IMR-90 (cell line): Measurements from ENCODE around the gene TFDP2. TPM values are rescaled to one million over a fixed set of nuclear protein-coding genes. Genes with fewer than 3 reads are reported as not detected.

Experiments
- ATAC-seq: fragments of 200-7000 bp; cut with Tn5 transposase; 2 replicates; pipeline ENCODE4 v1.9.1; 2020; ENCODE audit warnings: low read depth, mild to moderate bottlenecking, moderate library complexity
- BruUV-seq: library from RNA; stranded (reverse); fragments of 400-500 nt; replicated peaks from 2 replicates; lab custom pipeline; 2021; lab: Mats Ljungman, UMichigan
- CTCF ChIA-PET: fragments of 300-600 bp; formaldehyde crosslinking; extraction: SDS; loops from one replicate; lab custom pipeline; 2021; ENCODE audit warnings: antibody characterized with exemption; lab: Yijun Ruan, JAX
- POLR2A ChIA-PET: fragments of 300-600 bp; sonication (Branson Sonifier 250); formaldehyde crosslinking; loops from one replicate; lab custom pipeline; 2022; ENCODE audit warnings: antibody characterized with exemption; ENCODE audit not compliant: unreplicated experiment; lab: Charles Lee
- DNase-seq: peaks from one replicate; pipeline ENCODE4 v3.0.0; 2013
- H2AFZ ChIP-seq: replicated peaks from 2 replicates; pipeline ENCODE3; 2013; ENCODE audit warnings: low read length, mild to moderate bottlenecking; ENCODE audit not compliant: poor library complexity
- H2AK5ac ChIP-seq: 2 replicates; pipeline ENCODE4 v1.6.1; 2013; ENCODE audit warnings: low read depth, low read length, inconsistent platforms
- H2AK9ac ChIP-seq: replicated peaks from 2 replicates; pipeline ENCODE3; 2013; ENCODE audit warnings: mild to moderate bottlenecking, low read depth, low read length, moderate library complexity; ENCODE audit not compliant: poor library complexity
- H2BK120ac ChIP-seq: 2 replicates; pipeline ENCODE4 v1.6.1; 2013; ENCODE audit warnings: low read depth, low read length, inconsistent platforms
- H2BK15ac ChIP-seq: 3 replicates; pipeline ENCODE4 v1.6.1; 2013; ENCODE audit warnings: low read depth, low read length, inconsistent platforms
- H2BK20ac ChIP-seq: 2 replicates; pipeline ENCODE4 v1.6.1; 2013; ENCODE audit warnings: low read depth, mild to moderate bottlenecking, inconsistent platforms, low read length, moderate library complexity
- H2BK5ac ChIP-seq: 2 replicates; pipeline ENCODE4 v1.6.1; 2013; ENCODE audit warnings: mild to moderate bottlenecking, low read depth, low read length, inconsistent platforms; ENCODE audit not compliant: poor library complexity, severe bottlenecking
- H3K14ac ChIP-seq: replicated peaks from 2 replicates; pipeline ENCODE4 v1.6.1; 2013; ENCODE audit warnings: low read depth, low read length, inconsistent platforms
- H3K18ac ChIP-seq: 2 replicates; pipeline ENCODE4 v1.6.1; 2013; ENCODE audit warnings: low read depth, low read length, control low read depth
- H3K23ac ChIP-seq: 2 replicates; pipeline ENCODE4 v1.6.1; 2013; ENCODE audit warnings: low read depth, low read length, inconsistent platforms
- H3K27ac ChIP-seq: 2 replicates; pipeline ENCODE4 v1.5.1; 2013; ENCODE audit warnings: mild to moderate bottlenecking, control low read depth, low read length; ENCODE audit not compliant: insufficient read depth
- H3K27me3 ChIP-seq: 2 replicates; pipeline ENCODE4 v1.6.1; 2013; ENCODE audit warnings: low read length; ENCODE audit not compliant: control insufficient read depth, insufficient read depth
- H3K36me3 ChIP-seq: 2 replicates; pipeline ENCODE4 v1.6.1; 2013; ENCODE audit warnings: low read length, mixed read lengths; ENCODE audit not compliant: control insufficient read depth, insufficient read depth
- H3K4ac ChIP-seq: 2 replicates; pipeline ENCODE4 v1.6.1; 2013; ENCODE audit warnings: low read depth, low read length, inconsistent platforms
- H3K4me1 ChIP-seq: 2 replicates; pipeline ENCODE4 v1.6.1; 2013; ENCODE audit warnings: low read length, mixed read lengths; ENCODE audit not compliant: control insufficient read depth, insufficient read depth
- H3K4me2 ChIP-seq: 2 replicates; pipeline ENCODE4 v1.6.1; 2013; ENCODE audit warnings: low read depth, mild to moderate bottlenecking, control low read depth, low read length, moderate library complexity
- H3K4me3 ChIP-seq: 2 replicates; pipeline ENCODE4 v1.5.1; 2013; ENCODE audit warnings: low read depth, mild to moderate bottlenecking, control low read depth, low read length, moderate library complexity; ENCODE audit not compliant: insufficient read depth
- H3K56ac ChIP-seq: 2 replicates; pipeline ENCODE4 v1.6.1; 2013; ENCODE audit warnings: low read length, inconsistent platforms; ENCODE audit not compliant: insufficient read depth; ENCODE audit errors: extremely low read depth
- H3K79me1 ChIP-seq, 2 experiments: 2 replicates each; pipeline ENCODE4 v1.6.1; 2013; ENCODE audit warnings: low read length in 2 of 2, inconsistent platforms in 1 of 2, low read depth in 1 of 2
- H3K9ac ChIP-seq: 2 replicates; pipeline ENCODE4 v1.6.1; 2013; ENCODE audit warnings: low read depth, low read length, control low read depth
- H3K9me1 ChIP-seq: 2 replicates; pipeline ENCODE4 v1.6.1; 2013; ENCODE audit warnings: low read length, inconsistent platforms; ENCODE audit not compliant: insufficient read depth
- H3K9me3 ChIP-seq: 2 replicates; pipeline ENCODE4 v1.6.1; 2013; ENCODE audit warnings: low read length; ENCODE audit not compliant: control insufficient read depth, insufficient read depth
- H4K20me1 ChIP-seq: 2 replicates; pipeline ENCODE4 v1.6.1; 2013; ENCODE audit warnings: low read length, inconsistent platforms; ENCODE audit not compliant: insufficient read depth
- H4K5ac ChIP-seq: 2 replicates; pipeline ENCODE4 v1.6.1; 2013; ENCODE audit warnings: mild to moderate bottlenecking, low read depth, low read length, control low read depth
- H4K8ac ChIP-seq, 2 experiments: 2 replicates each; pipeline ENCODE4 v1.6.1; 2013; ENCODE audit warnings: low read depth in 2 of 2, low read length in 2 of 2, control low read depth in 1 of 2, inconsistent platforms in 1 of 2
- H4K91ac ChIP-seq: 2 replicates; pipeline ENCODE4 v1.6.1; 2013; ENCODE audit warnings: low read depth, low read length, inconsistent platforms; ENCODE audit not compliant: insufficient read depth
- CTCF ChIP-seq: conservative IDR thresholded peaks from 2 replicates; pipeline ENCODE4 v1.5.1; 2012; ENCODE audit warnings: mild to moderate bottlenecking, low read depth, low read length, improper control_type of control experiment
- POLR2A ChIP-seq: IDR thresholded peaks from 2 replicates; pipeline ENCODE4 v1.6.1; 2012; ENCODE audit warnings: mild to moderate bottlenecking, low read depth, low read length
- RFX5 ChIP-seq: IDR thresholded peaks from 2 replicates; pipeline ENCODE4 v1.8.0; 2012; ENCODE audit warnings: low read depth, mild to moderate bottlenecking, low read length, moderate library complexity
- WGBS, 2 experiments: methylation state at CpG; one replicate each; pipeline versions ENCODE4 v1.1.5 to v1.1.7; 2013; ENCODE audit warnings: missing lambda C conversion rate in 2 of 2; ENCODE audit not compliant: insufficient read length in 1 of 2; ENCODE audit errors: extremely low coverage in 2 of 2; 5-methylcytosine and 5-hydroxymethylcytosine counted together
- dilution Hi-C: fragments of 300-500 bp; cut with HindIII; formaldehyde crosslinking; loops from one replicate; pipeline ENCODE4 v1.14.3; 2018; ENCODE audit warnings: low sequenced_read_pairs; ENCODE audit not compliant: unreplicated experiment
- in situ Hi-C: fragments of 300-500 bp; cut with MboI; formaldehyde crosslinking; loops from 3 replicates; pipeline ENCODE4 v1.14.3; 2019; ENCODE audit warnings: low sequenced_read_pairs, inconsistent platforms, mixed read lengths
- intact Hi-C: fragments of 100-400 bp; cut with micrococcal nuclease; formaldehyde crosslinking; loops from 2 replicates; pipeline ENCODE4 v1.10.0; 2022
- polyA plus RNA-seq, 3 experiments: library from polyadenylated mRNA; depleted of rRNA; stranded (reverse); fragments of >200 nt; gene quantifications; 2 replicates each; pipeline ENCODE4 v1.2.3, GENCODE V29; 2012; ENCODE audit warnings: low replicate concordance in 1 of 3
- total RNA-seq: library from RNA; depleted of rRNA; stranded (reverse); fragments of >200 nt; gene quantifications from 2 replicates; pipeline ENCODE4 v1.2.3, GENCODE V29; 2012

Gene TFDP2
- total and polyA plus RNA-seq, 2 of the 4 experiments (the other 2 are of a cell fraction) = 10.7 to 23.7 TPM

DNA sequence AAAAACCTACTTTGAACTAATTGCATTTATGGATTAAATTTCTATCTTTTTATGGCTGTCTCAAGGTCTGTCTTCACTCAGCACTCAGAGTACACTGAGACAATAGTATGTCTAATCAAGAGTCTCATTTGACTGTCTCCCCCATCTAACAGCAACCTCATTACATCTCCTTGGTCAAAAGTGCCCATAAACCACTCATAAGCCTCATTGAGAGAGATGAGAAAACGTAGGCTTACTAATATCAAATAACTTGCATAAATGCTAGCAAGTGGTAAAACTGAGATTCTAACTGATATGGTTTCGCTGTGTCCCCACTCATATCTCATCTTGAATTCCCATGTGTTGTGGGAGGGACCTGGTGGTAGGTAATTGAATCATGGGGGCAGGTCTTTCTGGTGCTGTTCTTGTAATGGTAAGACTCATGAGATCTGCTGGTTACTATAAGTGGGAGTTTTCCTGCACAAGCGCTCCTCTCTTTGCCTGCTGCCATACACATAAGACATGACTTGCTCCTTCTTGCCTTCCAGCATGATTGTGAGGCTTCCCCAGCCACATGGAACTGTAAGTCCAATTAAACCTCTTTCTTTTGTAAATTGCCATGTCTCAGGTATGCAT, 113.9 kb downstream of the TFDP2 start:
- Histone ChIP-seq H3K18ac (no peak overlapping the region), H3K79me1 (no peaks in the 10 kb centered on the region), H3K4me1 (no peaks in the 10 kb centered on the region), H3K9ac (no peak overlapping the region), H2AFZ (no peak overlapping the region), H4K20me1 (0 out of 2 replicates have a peak, but pooled peaks cover 2% of the 10 kb centered on the region), H3K36me3 (no peaks in the 10 kb centered on the region), H2BK20ac (no peak overlapping the region), H3K9me1 (no peaks in the 10 kb centered on the region), H4K8ac (no peak overlapping the region), H4K91ac (no peak overlapping the region), H3K56ac (no peak overlapping the region), H2BK5ac (no peak overlapping the region), H3K4me2 (no peak overlapping the region), H3K27ac (no peak overlapping the region), H3K4me3 (no peak overlapping the region), H3K4ac (no peak overlapping the region), H3K9me3 (no peaks in the 10 kb centered on the region), H3K14ac (no peak overlapping the region), H2BK15ac (no peak overlapping the region), H3K23ac (no peak overlapping the region), H2AK9ac (no peak overlapping the region), H4K5ac (no peak overlapping the region), H2AK5ac (no peak overlapping the region), H2BK120ac (no peak overlapping the region), H3K27me3 (no peaks in the 10 kb centered on the region)
- WGBS, 2 experiments = no CpG with 5 or more reads among the region's 3 CpGs
- POLR2A ChIA-PET = no interaction called here
- intact Hi-C loops = no loop called here
- dilution Hi-C loops = no loop called here
- no TSS peak for BruUV-seq
- in situ Hi-C loops = no loop called here
- DNase-seq (no peak), ATAC-seq (no peak)
- TF ChIP-seq RFX5 = no peak
- TF ChIP-seq CTCF = no peak
- no peak for TF ChIP-seq POLR2A
- CTCF ChIA-PET = interaction anchor here (0.7 kb wide), 1 partner anchor 191 kb away, joined by 3 read pairs; no protein-coding TSS in a partner anchor
